GM19467 (cell line): ENCODE results near the gene EPHA7.

Experiments
- ATAC-seq: cut with Tn5 transposase; IDR thresholded peaks from one replicate; pipeline ENCODE4 v1.9.1; 2021; ENCODE audit warnings: mild to moderate bottlenecking, moderate library complexity; ENCODE audit not compliant: unreplicated experiment

EPHA7 gene

GRCh38 chr6:93266116-93266817, 153.1 kb downstream of the EPHA7 start:
- no peak for ATAC-seq

GRCh38 chr6:93260881-93261280, 158.5 kb downstream of the EPHA7 start:
- ATAC-seq, result no peak

GRCh38 chr6:93259332-93259731, 160.0 kb downstream of the EPHA7 start:
- no peak for ATAC-seq

GRCh38 chr6:93252930-93253329, 166.4 kb downstream of the EPHA7 start:
- ATAC-seq, result no peak

- no peak for ATAC-seq
These were observed 170.7 kb downstream of the EPHA7 start for GRCh38 chr6:93248631-93249030.

- no peak for ATAC-seq
These were observed 176.1 kb downstream of the EPHA7 start for GRCh38 chr6:93243231-93243778.

GRCh38 chr6:93242049-93242448, 177.3 kb downstream of the EPHA7 start:
- no peak for ATAC-seq

GRCh38 chr6:93238632-93239031, 180.7 kb downstream of the EPHA7 start:
- ATAC-seq, result no peak

GRCh38 chr6:93235775-93236174, 183.6 kb downstream of the EPHA7 start:
- no peak for ATAC-seq

GRCh38 chr6:93226822-93227221, 192.5 kb downstream of the EPHA7 start:
- no peak for ATAC-seq

- ATAC-seq, result no peak
These were observed 197.1 kb downstream of the EPHA7 start for GRCh38 chr6:93222071-93222851.

GRCh38 chr6:93219447-93219846, 199.9 kb downstream of the EPHA7 start:
- ATAC-seq, result no peak

- ATAC-seq, result no peak
These were observed 201.3 kb downstream of the EPHA7 start for GRCh38 chr6:93218096-93218495.

- ATAC-seq, result no peak
These were observed 206.3 kb downstream of the EPHA7 start for GRCh38 chr6:93213028-93213427.

GRCh38 chr6:93210908-93211307, 208.5 kb downstream of the EPHA7 start:
- ATAC-seq, result no peak

- ATAC-seq, result no peak
These were observed 210.0 kb downstream of the EPHA7 start for GRCh38 chr6:93209358-93209757.

GRCh38 chr6:93196406-93196970, 222.9 kb downstream of the EPHA7 start:
- ATAC-seq, result no peak

GRCh38 chr6:93194480-93194879, 224.9 kb downstream of the EPHA7 start:
- ATAC-seq, result no peak

GRCh38 chr6:93193868-93194267, 225.5 kb downstream of the EPHA7 start:
- no peak for ATAC-seq
